Body of pancreas (tissue), 4 donors: Measurements from ENCODE around the gene TOPORS. TPM values are rescaled to one million over a fixed set of nuclear protein-coding genes. Genes with fewer than 3 reads are reported as not detected.

Source experiments
- ATAC-seq: fragments of 150-250 bp; one replicate; pipeline ENCODE4 v1.9.1; 2016
- DNase-seq, 4 donors: peaks; one replicate each; pipeline ENCODE4 v3.0.0-alpha.2; 2019
- H3K27ac ChIP-seq, 4 donors: fragments of 200-600 bp; sonication (generic); 1 replicate in 3 of 4; 2 replicates in 1 of 4; pipeline versions ENCODE4 v1.5.1 to v1.6.1; 2016 to 2019; ENCODE audit warnings: mild to moderate bottlenecking in 1 of 4, mixed read lengths in 1 of 4, moderate library complexity in 1 of 4
- H3K27me3 ChIP-seq, 2 donors: fragments of 200-600 bp; sonication (generic); one replicate each; pipeline ENCODE4 v1.6.0; 2016; ENCODE audit warnings: mild to moderate bottlenecking in 1 of 2
- H3K36me3 ChIP-seq, 2 donors: fragments of 200-600 bp; sonication (generic); replicated peaks in 1 of 2; 2 replicates each; pipeline ENCODE4 v1.5.1; 2016; ENCODE audit warnings: low read depth in 2 of 2; ENCODE audit not compliant: insufficient read depth in 1 of 2
- H3K4me1 ChIP-seq: fragments of 200-600 bp; sonication (generic); one replicate; pipeline ENCODE4 v1.6.0; 2016
- H3K4me3 ChIP-seq, 2 donors: fragments of 200-600 bp; sonication (generic); 1 replicate in 1 of 2; 2 replicates in 1 of 2; pipeline ENCODE4 v1.5.1; 2016 to 2019
- H3K9me3 ChIP-seq, 3 donors: fragments of 200-600 bp; sonication (generic); 1 replicate in 2 of 3; 2 replicates in 1 of 3; pipeline ENCODE4 v1.5.1; 2016
- POLR2A ChIP-seq, 3 donors: fragments of 450-650 bp; IDR thresholded peaks; one replicate each; pipeline ENCODE4 v1.6.1; 2016; ENCODE audit warnings: antibody characterized with exemption in 3 of 3, mild to moderate bottlenecking in 2 of 3
- WGBS, 2 donors: methylation state at CpG; one replicate each; pipeline ENCODE4 v1.1.5; 2017; 5-methylcytosine and 5-hydroxymethylcytosine counted together
- intact Hi-C: fragments of 100-400 bp; cut with DNase I; formaldehyde crosslinking; loops from one replicate; pipeline ENCODE4 v1.15.1; 2023
- total RNA-seq, 2 donors: library from RNA; depleted of rRNA; stranded (reverse); fragments of >200 nt; gene quantifications; one replicate each; pipeline ENCODE4 v1.1.0, GENCODE V29; 2016
- TF ChIP-seq, protein P1 (sequence below), 7 experiments: fragments of 450-650 bp in 4 of 7; fragments of 200-600 bp in 3 of 7; sonication (generic) in 3 of 7; IDR thresholded peaks; one replicate each; pipeline ENCODE4 v1.5.1; 2016 to 2019; ENCODE audit warnings: antibody characterized with exemption in 7 of 7

TOPORS gene
- total RNA-seq, 2 donors from 2014 or later, result 9.9 to 12.2 TPM

DNA sequence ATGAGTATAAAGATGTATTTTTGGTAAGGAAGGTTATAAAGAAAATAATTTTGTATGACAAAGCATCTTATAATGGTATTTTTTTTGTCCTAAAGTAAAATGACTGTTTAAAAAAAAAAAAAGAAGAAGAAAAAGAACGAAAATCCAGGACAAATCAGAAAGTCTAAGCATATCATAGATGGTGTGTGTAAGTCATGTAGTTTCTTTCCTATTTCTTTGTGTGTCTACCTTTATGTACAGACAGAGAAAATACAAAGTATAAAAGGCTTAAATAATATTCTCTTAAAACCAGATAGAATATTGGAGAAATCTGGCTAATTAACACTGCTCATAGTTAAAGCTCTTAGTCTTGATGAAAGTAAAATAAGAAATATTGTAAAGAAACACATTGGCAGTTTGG, 34.1 kb downstream of the TOPORS start:
- WGBS, 2 donors, result 86 to 100% methylated on average over 1 of the region's 1 CpG
- Histone ChIP-seq H3K36me3 (no peaks in the 10 kb centered on the region), H3K27ac (no peak overlapping the region), H3K9me3 (no peaks in the 10 kb centered on the region), H3K4me3 (no peak overlapping the region), H3K27me3 (no peaks in the 10 kb centered on the region), H3K4me1 (peaks cover 16% of the 10 kb centered on the region)
- DNase-seq (no peak), ATAC-seq (no peak)
- no peak for TF ChIP-seq POLR2A (IDR thresholded peaks at IDR 0.05)
- TF ChIP-seq, protein P1, sequence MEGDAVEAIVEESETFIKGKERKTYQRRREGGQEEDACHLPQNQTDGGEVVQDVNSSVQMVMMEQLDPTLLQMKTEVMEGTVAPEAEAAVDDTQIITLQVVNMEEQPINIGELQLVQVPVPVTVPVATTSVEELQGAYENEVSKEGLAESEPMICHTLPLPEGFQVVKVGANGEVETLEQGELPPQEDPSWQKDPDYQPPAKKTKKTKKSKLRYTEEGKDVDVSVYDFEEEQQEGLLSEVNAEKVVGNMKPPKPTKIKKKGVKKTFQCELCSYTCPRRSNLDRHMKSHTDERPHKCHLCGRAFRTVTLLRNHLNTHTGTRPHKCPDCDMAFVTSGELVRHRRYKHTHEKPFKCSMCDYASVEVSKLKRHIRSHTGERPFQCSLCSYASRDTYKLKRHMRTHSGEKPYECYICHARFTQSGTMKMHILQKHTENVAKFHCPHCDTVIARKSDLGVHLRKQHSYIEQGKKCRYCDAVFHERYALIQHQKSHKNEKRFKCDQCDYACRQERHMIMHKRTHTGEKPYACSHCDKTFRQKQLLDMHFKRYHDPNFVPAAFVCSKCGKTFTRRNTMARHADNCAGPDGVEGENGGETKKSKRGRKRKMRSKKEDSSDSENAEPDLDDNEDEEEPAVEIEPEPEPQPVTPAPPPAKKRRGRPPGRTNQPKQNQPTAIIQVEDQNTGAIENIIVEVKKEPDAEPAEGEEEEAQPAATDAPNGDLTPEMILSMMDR (IDR thresholded peaks at IDR 0.05), result no peak
- intact Hi-C loops, result no loop called here

DNA sequence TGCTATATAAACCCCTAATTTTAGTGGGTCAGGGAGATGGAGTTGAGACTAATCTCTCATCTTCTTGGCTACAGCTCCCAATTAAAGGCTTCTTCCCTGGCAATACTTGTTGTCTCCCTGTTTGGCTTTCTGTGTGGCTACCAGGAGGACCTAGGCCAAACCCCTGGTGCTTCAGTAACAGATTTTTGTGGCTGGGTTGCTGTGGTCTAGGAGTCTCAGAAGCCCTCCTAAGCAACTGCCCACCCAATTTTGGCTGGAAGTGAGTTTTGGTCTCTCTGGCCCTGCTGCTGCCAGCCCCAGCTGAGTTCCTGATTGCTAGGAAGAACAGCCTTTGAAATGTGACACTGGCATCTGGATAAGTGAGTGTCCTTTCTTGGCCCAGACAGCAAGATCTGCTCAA, 36.1 kb downstream of the TOPORS start:
- Histone ChIP-seq H3K9me3 (no peaks in the 10 kb centered on the region), H3K36me3 (no peaks in the 10 kb centered on the region), H3K4me3 (no peak overlapping the region), H3K27me3 (no peaks in the 10 kb centered on the region), H3K4me1 (no peaks in the 10 kb centered on the region), H3K27ac (no peak overlapping the region)
- TF ChIP-seq, protein P1 (IDR thresholded peaks at IDR 0.05), result no peak
- no peak for TF ChIP-seq POLR2A (IDR thresholded peaks at IDR 0.05)
- DNase-seq, result no peak
- intact Hi-C loops, result no loop called here
- ATAC-seq, result no peak

DNA sequence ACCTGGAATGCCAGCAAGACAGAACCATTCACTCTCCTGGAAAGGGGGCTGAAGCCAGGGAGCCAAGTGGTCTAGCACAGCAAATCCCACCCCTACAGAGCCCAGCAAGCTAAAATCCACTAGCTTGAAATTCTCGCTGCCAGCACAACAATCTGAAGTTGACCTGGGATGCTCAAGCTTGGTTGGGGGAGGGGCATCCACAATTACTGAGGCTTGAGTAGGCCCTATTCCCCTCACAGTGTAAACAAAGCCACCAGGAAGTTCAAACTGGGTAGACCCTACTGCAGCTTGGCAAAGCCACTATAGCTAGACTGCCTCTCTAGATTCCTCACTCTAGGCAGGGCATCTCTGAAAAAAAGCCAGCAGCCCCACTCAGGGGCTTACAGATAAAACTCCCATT, 43.7 kb downstream of the TOPORS start:
- H3K9me3 ChIP-seq, result no peaks in the 10 kb centered on the region
- ATAC-seq (no peak), DNase-seq (no peak)
- no peaks in the 10 kb centered on the region for H3K27me3 ChIP-seq
- no peaks in the 10 kb centered on the region for H3K36me3 ChIP-seq
- no peak for TF ChIP-seq POLR2A (IDR thresholded peaks at IDR 0.05)
- TF ChIP-seq, protein P1 (IDR thresholded peaks at IDR 0.05), result no peak
- intact Hi-C loops, result no loop called here
- no peak overlapping the region for H3K4me3 ChIP-seq
- H3K27ac ChIP-seq, result no peak overlapping the region
- WGBS, 2 donors, result 92 to 100% methylated on average over 1 of the region's 1 CpG
- no peaks in the 10 kb centered on the region for H3K4me1 ChIP-seq

DNA sequence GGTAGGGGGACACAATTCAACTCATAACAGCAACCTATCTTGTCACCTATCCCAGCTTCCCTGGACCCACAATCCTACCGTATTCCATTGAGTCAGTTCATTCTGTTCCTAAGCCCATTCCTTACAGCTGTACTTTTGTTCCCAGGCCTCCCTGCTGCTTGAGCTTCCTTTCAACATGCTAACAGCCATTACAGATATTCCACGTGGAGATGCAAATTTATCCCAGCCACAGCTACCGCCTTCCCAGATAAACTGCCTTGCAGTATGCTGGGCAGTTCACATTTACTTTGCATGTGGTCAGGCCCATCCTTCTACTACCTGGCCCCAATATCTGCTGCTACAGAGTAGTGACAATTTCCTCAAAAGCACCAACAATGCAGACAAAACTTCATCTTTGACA, 49.4 kb downstream of the TOPORS start:
- no peak overlapping the region for H3K27ac ChIP-seq
- no peak for TF ChIP-seq POLR2A (IDR thresholded peaks at IDR 0.05)
- TF ChIP-seq, protein P1 (IDR thresholded peaks at IDR 0.05), result no peak
- no peaks in the 10 kb centered on the region for H3K9me3 ChIP-seq
- WGBS, 2 donors, result 92 to 93% methylated on average over 3 of the region's 3 CpGs
- DNase-seq, result no peak
- no peaks in the 10 kb centered on the region for H3K4me1 ChIP-seq
- intact Hi-C loops, result no loop called here
- H3K4me3 ChIP-seq, result no peak overlapping the region
- no peak for ATAC-seq
- peaks cover 0 to 2% of the 10 kb centered on the region in 2 donors for H3K36me3 ChIP-seq
- H3K27me3 ChIP-seq, result no peaks in the 10 kb centered on the region

DNA sequence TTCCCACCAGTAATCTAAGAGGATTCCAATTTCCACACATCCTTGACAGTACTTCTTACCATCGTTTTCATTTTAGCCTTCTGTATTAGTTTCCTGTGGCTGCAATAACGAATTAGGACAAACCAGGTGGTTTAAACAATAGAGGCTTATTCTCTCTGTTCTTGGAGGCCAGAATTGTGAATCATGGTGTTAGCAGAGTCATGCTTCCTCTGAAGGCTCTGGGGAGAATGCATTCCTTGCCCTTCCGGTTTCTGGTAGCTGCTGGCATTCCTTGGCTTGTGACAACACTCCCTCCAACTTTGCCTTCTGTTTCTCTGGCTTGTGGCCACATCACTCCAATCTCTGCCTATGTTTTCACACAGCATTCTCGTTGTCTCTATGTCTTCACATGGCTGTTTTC, 49.9 kb downstream of the TOPORS start:
- intact Hi-C loops, result no loop called here
- no peak overlapping the region for H3K4me3 ChIP-seq
- TF ChIP-seq, protein P1 (IDR thresholded peaks at IDR 0.05), result no peak
- TF ChIP-seq POLR2A (IDR thresholded peaks at IDR 0.05), result no peak
- peaks cover 0 to 4% of the 10 kb centered on the region in 2 donors for H3K36me3 ChIP-seq
- 73 to 75% methylated on average over 4 of the region's 4 CpGs for WGBS, 2 donors
- no peak overlapping the region for H3K27ac ChIP-seq
- ATAC-seq, result no peak
- no peak for DNase-seq
- H3K27me3 ChIP-seq, result no peaks in the 10 kb centered on the region
- H3K9me3 ChIP-seq, result no peaks in the 10 kb centered on the region
- H3K4me1 ChIP-seq, result no peaks in the 10 kb centered on the region
